ENCODE results near the gene SEPTIN1.

The SEPTIN1 gene

GRCh38 chr16:30421010-30421409 lies 38.6 kb upstream of the SEPTIN1 start:
- TF ChIP-seq CTCF (IDR thresholded peaks at IDR 0.05; ENCODE audit: low read depth, low read length, missing control alignments) = no peak
- no peak overlapping the region for H3K27ac ChIP-seq
- peaks cover 19% of the 10 kb centered on the region for H3K36me3 ChIP-seq (replicated peaks)
- H3K27me3 ChIP-seq (replicated peaks) = no peaks in the 10 kb centered on the region
- no peak for DNase-seq
- no peak overlapping the region for H3K4me3 ChIP-seq (ENCODE audit: low read depth, low read length)
- in situ Hi-C loops (cut with HindIII; ENCODE audit: low pct_ligation_motif_present, low sequenced_read_pairs) = no loop called here

GRCh38 chr16:30418350-30419181 lies 36.2 kb upstream of the SEPTIN1 start:
- Histone ChIP-seq H3K27ac (no peak overlapping the region), H3K27me3 (replicated peaks) (no peaks in the 10 kb centered on the region), H3K36me3 (replicated peaks) (peaks cover 9% of the 10 kb centered on the region), H3K4me3 (ENCODE audit: low read depth, low read length) (peak overlapping the region; percentile 52)
- TF ChIP-seq CTCF (IDR thresholded peaks at IDR 0.05; ENCODE audit: low read depth, low read length, missing control alignments) = no peak
- in situ Hi-C loops (cut with HindIII; ENCODE audit: low pct_ligation_motif_present, low sequenced_read_pairs) = no loop called here
- no peak for DNase-seq

- peak; percentile 22 for TF ChIP-seq CTCF (IDR thresholded peaks at IDR 0.05; ENCODE audit: low read depth, low read length, missing control alignments)
- H3K27me3 ChIP-seq (replicated peaks) = no peaks in the 10 kb centered on the region
Measured at GRCh38 chr16:30417529-30418349, 35.4 kb upstream of the SEPTIN1 start.

GRCh38 chr16:30416624-30417528 lies 34.5 kb upstream of the SEPTIN1 start:
- no peak for TF ChIP-seq CTCF (IDR thresholded peaks at IDR 0.05; ENCODE audit: low read depth, low read length, missing control alignments)
- Histone ChIP-seq H3K36me3 (replicated peaks) (peaks cover 7% of the 10 kb centered on the region), H3K4me3 (ENCODE audit: low read depth, low read length) (peak overlapping the region; percentile 52), H3K27ac (no peak overlapping the region), H3K27me3 (replicated peaks) (no peaks in the 10 kb centered on the region)
- DNase-seq = no peak
- in situ Hi-C loops (cut with HindIII; ENCODE audit: low pct_ligation_motif_present, low sequenced_read_pairs) = no loop called here

More at GRCh38 chr16:30417529-30418349, 35.4 kb upstream of the SEPTIN1 start:
- H3K27ac ChIP-seq = no peak overlapping the region
- in situ Hi-C loops (cut with HindIII; ENCODE audit: low pct_ligation_motif_present, low sequenced_read_pairs) = no loop called here
- H3K36me3 ChIP-seq (replicated peaks) = peaks cover 10% of the 10 kb centered on the region
- H3K4me3 ChIP-seq (ENCODE audit: low read depth, low read length) = peak overlapping the region; percentile 52
- peak; percentile 65 for DNase-seq

- no peak for TF ChIP-seq CTCF (IDR thresholded peaks at IDR 0.05; ENCODE audit: low read depth, low read length, missing control alignments)
- H3K36me3 ChIP-seq (replicated peaks) = peaks cover 9% of the 10 kb centered on the region
- DNase-seq = no peak
- H3K27me3 ChIP-seq (replicated peaks) = no peaks in the 10 kb centered on the region
- no peak overlapping the region for H3K27ac ChIP-seq
- H3K4me3 ChIP-seq (ENCODE audit: low read depth, low read length) = no peak overlapping the region
- in situ Hi-C loops (cut with HindIII; ENCODE audit: low pct_ligation_motif_present, low sequenced_read_pairs) = no loop called here
Measured at GRCh38 chr16:30416047-30416603, 33.8 kb upstream of the SEPTIN1 start.

Data from brain microvascular endothelial cell (primary cell).